GM21723 (cell line): ENCODE results near the gene EPX.
A peak's percentile ranks its signal among the peaks of the same experiment; 100 is the strongest.

Experiments
- ATAC-seq: cut with Tn5 transposase; IDR thresholded peaks from one replicate; pipeline ENCODE4 v1.9.1; 2021; ENCODE audit warnings: mild to moderate bottlenecking, moderate library complexity; ENCODE audit not compliant: unreplicated experiment

The EPX gene

DNA sequence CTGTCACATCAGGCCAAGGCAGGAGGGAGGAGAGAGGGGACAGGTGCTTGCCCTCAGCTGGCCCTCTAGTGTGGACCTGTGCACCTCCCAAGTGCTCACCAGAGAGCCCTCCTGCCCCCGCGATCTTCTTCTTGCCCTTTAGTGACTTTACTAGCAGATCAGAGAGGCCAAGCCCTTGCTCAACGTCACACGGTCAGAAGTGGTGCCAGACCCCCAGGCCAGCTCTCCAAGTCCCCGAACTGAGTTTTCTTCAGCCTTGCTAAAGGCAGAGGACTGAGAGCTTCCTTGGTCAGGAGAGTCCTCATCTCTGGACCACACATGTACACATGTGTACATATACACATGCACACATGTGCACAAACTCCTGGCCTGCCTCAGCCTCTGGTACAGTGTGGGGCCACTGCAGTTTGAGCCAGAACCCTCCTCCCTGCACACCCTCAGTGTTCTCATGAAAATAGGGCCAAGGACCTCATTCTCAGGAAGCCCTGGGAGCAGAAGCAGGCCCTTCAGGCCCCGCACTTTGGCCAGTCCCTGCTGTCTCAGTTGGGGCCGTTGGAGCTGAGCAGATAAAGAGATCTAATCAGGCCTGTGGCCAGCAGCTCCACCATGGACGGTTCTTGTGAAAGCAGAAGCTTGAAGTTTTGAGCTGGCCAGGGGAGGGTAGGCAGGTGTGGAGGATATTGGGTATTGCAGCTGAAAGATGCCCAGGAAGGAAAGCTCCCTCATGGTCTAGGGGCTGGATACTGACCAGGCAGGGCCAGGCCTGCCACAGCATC, 7.4 kb upstream of the EPX start:
- no peak for ATAC-seq

DNA sequence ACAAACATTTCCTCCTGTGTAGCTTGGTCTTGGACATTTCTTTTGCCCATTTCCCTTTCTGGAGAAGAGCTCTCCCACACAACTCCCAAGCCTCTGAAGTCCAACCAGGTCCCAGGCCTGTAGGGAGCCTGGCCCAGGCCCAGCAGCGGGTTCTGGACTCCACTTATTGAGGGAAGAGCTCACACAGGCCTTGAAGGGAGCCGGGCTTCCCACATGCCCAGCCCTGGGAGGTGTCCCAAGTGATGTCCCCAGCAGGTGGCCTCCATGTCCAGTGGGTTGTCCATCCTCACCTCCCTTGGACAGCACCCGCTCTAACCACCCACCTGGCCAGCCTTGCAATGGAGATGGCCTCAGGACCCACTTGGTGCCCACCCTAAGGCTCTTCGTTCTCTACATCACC, 5.9 kb upstream of the EPX start:
- ATAC-seq = no peak

DNA sequence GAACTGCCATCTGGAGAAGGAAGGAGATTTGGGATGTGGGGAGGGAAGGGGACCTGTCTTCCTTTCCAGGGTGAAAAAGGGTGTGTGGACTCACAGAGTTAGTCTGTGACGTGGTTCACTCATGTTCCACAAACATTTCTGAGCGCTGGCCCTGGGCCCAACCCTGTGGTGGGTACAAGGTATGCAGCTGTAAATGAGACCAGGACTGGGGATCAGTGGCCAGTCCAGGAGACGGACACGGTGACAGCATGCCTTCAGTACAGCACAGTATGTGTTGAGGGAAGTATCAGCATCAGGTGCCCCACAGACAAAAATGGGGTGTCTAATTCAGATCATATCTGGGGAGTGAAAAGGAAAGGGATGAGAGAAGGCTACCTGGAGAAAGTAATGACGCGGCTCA, 5.5 kb upstream of the EPX start:
- ATAC-seq = no peak

DNA sequence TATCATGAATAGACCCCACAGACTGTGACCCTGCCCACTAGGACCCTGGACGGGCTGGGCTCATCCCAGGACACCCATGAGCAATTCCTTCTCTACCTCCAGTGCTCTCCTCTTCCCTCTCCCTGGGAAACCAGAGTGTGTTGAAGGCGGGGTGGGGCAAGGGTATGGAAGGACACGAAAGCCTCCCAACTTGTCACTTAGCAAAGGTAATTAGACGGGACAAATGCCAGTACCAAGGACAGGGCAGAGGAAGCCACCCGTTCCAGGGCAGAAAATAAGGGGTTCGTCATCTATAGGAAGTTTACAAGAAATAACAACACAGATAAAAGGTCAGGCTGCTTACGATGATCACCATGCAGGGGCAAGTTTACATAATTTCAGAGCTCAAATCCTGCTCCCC, 4.9 kb upstream of the EPX start:
- ATAC-seq = no peak

DNA sequence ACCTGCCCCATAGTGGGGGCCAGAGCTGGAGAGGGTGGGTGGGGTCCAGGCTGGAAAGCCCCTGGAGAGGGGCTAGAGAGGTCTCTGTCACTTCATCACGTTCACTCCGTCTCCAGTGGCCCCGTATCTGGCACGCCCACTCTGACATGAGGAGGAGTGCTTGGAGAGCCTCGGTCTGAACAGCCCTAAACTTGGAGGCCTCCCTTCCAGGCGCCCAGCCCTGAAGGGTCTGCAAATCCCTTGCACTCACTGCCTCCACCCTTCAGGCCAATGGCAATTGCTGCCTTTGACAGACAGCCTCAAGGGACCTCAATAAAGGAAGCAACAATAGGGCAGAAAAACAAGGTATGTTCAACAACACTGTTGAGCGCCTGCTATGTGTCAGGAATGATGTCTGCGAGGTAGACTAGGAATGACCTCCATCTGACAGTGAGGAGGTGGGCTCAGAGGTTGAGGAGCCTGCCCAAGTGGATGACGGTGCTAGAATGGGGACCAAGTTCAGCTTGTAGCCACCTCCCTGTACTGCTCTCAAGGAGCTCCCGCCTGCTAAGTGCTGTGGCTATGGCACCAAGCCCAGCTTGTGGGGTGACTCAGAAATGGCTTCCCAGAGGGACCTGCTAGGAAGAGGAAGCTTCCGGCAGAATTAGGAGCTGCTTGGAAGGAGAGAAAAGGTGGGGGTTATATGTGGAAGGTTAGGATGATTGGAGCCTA, 2.9 kb upstream of the EPX start:
- ATAC-seq = no peak

DNA sequence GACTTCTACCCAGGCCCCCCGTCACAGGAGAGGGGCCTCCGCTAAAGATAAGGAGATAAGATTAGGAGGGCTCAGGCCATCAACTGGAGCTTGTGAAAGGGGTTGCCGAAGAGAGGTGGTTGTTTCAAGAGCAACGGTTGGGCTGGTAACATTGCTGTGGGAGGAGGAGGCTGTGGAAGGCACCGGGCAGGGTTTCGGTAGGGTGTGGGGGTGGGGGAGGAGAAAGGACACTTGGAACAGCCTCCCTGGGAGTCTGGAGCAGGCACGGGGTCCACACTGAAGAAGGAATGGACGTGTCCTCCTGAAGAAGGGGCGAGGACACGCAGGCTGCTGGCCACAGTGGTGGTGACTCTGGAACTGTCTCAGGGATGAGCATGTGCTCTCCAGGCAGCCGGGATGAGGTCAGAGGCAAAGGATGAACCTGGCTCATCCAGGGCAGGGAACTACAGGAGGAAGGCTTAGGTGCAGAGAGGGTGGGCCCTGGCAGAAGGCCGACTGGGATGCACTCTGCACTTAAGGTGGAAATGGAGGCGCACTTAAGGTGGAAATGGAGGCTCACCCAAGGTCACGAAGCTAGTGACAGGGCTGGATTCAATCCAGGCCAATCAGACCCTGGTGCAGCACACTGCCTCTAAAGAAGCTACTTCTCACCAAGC, 1.2 kb upstream of the EPX start:
- no peak for ATAC-seq

DNA sequence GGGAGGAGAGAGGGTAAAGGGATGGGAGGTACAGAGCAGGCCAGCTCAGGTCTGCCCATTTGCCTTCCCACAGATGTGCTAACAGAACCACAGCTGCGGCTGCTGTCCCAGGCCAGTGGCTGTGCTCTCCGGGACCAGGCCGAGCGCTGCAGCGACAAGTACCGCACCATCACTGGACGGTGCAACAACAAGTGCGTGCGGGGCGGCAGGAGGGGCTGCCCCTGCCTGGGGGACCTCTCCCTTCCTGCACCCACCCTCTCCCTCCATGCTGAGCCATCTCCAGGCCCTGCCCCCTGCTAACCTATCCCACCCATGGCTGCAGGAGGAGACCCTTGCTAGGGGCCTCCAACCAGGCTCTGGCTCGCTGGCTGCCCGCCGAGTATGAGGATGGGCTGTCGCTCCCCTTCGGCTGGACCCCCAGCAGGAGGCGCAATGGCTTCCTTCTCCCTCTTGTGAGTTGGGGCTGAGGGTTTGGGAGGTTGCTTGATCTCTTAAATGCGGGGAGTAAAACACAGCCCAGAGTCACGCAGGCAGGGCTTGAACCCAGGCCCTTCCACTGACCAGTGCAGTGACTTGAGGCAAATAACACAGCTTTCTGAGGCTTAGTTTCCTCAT, 1.2 kb downstream of the EPX start:
- ATAC-seq = no peak

DNA sequence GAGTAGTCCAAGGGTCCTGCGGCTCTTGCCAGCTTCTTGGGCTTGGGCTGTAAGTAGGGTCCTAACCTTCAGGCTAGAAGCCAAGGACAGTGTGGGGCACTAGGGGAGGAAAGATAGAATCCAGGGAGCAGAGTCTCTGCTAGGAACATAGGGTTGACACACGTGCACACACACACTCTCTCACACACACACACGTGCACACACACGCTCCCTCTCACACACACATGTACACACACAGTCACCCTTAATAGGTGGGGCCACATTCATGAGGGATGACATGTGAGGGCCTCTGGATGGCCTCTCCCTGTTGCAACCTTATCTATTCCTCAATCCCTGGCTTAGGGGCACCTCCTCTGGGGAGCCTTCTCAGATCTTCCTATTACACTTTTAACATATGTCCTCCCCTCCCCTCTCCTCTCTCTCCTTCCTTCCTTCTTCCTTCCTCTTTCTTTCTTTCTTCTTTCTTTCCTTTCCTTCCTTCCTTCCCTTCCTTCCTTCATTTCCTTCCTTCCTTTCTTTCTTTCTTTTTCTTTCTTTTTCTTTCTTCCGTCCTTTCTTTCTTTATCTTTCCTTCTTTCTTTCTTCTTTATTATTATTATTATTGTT, 3.1 kb downstream of the EPX start:
- ATAC-seq = no peak

DNA sequence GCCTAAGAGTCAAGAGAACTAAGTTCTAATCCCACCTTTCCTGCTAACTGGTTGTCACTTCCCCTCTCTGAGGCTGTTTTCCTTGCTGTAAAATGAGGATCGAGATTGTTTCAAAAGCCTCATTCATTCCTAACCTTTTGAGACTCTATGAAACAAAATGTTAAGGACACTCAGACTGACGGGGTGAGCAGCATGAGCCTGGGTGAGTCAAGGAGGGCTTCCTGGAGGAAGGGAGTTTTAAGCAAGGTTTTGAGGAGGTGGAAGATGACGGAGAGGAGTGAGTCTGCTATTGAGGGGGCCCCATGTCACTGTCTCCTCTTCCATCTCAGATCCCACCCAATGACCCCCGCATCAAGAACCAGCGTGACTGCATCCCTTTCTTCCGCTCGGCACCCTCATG, 4.1 kb downstream of the EPX start:
- no peak for ATAC-seq

DNA sequence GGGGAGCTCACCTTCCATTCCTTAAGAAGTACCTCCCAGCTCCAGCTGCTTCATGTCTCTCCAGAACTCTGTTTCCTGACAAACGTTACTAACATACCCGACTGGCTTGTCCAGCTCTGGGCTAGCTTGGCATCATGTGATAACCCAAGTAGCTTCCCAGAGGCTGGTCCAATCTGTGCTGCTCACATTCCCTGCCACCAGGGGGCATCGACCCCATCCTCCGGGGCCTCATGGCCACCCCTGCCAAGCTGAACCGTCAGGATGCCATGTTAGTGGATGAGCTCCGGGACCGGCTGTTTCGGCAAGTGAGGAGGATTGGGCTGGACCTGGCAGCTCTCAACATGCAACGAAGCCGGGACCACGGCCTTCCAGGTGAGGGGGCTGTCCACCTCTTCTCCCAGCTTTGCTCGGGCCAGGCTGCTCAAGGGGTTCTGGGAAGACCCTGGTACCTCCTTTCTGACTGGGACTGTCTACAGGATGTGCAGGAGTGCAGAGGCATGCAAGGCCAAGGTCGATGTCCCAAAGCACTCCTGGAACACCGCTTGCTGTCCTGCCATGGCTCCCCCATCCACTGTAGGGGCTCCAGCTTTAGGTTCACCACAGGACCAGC, 7.6 kb downstream of the EPX start:
- ATAC-seq = no peak

DNA sequence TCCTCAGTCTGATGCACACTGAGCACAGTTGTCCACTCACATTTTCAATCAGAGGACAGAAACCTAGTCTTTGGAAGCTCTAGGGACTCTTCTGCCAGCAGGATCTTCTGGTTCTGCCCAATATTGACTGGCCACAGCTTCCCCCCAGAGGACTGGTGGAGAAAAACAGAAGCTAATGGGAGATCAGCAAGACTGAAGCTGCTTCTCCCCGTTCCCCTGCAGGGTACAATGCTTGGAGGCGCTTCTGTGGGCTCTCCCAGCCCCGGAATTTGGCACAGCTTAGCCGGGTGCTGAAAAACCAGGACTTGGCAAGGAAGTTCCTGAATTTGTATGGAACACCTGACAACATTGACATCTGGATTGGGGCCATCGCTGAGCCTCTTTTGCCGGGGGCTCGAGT, 10.3 kb downstream of the EPX start:
- ATAC-seq = no peak

DNA sequence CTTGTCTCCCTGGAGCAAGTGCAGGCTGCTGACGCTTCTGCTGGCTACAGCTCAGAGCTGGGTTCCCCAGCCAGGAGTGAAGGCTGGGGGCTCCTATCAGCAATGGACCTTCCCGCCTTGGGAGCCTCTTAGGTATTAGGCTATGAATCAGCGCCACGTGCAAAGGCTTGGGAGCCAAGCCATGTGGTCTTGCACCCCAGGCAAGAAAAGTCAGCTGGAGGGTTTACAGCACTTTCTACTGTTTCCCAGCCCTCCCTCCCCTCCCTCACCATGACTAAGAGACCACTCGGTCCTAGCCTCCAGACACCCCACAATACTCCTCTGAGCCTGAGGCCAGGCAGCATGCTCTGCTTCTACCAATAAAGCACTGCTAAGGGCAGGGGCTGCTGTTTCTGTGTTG, 12.3 kb downstream of the EPX start:
- ATAC-seq = no peak

DNA sequence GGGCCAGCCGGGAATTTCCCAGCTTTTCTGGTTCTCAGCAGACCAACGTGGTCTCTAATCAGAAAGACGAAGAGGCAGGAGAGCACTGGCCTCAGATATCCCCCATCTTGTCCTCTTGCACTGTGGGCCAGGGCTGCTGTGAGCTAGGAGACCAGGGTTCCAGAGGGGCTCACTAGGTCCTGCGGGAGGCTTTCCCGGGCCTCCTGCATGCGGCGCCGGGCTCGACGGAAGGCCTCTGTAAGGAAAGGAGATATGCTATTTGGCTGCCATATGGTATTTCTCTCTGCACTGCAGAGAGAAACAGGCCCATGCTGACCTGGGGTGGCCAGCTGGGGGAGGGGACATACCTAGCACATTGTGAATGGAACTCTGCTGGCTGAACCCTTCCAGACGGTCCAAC, 13.4 kb downstream of the EPX start:
- no peak for ATAC-seq

DNA sequence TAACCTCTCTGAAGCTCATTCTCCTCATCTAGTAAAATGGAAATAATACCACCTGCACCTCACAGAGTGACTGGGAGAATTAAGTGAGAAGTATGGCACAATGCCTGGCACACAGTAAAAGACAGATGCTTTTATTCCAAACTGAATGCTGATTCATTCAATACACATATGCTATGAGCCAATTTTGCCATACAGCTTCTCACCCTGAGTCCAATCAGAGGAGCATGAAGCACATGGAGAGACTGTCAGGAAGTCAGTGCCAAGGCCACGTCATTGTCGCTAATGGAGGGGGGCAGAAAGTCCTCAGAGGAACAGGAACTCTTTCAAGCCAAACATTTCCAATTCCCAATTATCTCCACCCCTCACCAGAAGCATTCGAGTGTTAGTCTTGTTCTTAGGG, 14.9 kb downstream of the EPX start:
- ATAC-seq = no peak

DNA sequence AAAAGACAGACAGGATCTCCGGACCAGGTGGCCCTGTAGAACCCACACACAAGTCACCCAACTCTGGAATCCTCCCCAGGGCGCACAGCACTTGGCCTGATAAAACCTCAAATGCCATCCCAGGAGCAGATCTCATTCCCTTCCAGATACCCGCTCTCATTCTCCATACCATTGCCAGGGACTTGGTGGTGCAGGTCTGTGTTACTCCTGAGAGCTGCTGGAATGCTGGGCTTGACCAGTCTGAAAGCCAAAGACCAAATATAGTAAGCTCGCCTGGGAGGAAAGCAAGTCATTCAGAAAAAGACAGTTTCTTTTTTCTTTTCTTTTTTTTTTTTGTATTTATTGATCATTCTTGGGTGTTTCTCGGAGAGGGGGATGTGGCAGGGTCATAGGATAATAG, 15.8 kb downstream of the EPX start:
- no peak for ATAC-seq

DNA sequence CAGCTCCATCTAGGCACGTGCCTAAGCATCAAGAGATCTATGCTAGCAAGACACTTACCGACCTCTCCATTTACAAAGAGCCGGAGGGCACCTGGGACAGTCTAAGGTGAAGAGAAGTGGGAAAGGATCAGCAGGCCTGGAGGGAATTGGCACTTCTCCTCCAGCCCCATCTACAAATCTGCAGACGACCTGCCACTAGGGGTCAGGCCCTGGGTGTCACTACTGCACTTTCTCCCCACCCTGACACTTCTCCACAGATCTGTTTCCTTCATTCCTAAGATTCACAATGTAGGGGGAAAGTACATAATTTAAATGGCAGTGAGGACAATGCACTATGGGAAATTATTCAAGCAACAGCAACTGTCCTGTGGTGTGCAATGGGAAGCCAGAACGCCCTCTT, 18.4 kb downstream of the EPX start:
- no peak for ATAC-seq

DNA sequence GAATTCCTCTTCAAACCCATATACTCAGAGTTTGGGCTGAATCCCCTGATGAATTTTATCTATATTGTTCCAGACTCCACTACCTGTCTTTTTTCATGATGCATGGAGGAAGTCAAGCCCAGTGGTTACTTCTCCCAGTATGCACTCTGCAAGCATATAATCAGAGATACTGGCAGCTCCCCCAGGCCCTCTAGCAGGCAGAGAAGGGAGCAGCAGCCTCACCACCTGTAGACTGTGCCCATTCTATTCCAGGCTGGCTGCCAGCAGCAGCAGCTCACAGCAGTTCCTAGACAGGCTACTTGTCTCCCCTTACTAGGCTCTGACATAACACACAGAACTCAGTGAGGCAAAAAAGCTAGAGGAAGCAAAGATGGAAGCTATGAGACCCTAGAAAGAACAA, 23.2 kb downstream of the EPX start:
- no peak for ATAC-seq

DNA sequence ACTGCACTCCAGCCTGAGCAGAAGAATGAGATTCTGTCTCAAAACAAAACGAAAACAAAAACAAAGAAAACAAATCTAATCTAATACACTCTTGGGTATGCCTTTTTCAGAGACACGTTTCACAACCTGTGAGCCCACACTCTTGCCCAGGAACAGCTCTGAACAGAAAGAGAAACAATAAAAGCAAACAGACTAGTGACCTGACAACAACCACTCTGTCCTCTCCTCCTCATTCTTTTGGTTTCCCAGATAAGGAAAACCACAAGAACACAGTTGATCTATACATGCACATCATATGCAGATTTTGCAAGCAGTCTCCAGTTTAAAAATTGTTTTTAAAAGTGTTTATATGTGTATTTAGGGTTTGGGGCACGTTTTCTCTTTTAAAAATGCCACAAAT, 25.2 kb downstream of the EPX start:
- no peak for ATAC-seq

DNA sequence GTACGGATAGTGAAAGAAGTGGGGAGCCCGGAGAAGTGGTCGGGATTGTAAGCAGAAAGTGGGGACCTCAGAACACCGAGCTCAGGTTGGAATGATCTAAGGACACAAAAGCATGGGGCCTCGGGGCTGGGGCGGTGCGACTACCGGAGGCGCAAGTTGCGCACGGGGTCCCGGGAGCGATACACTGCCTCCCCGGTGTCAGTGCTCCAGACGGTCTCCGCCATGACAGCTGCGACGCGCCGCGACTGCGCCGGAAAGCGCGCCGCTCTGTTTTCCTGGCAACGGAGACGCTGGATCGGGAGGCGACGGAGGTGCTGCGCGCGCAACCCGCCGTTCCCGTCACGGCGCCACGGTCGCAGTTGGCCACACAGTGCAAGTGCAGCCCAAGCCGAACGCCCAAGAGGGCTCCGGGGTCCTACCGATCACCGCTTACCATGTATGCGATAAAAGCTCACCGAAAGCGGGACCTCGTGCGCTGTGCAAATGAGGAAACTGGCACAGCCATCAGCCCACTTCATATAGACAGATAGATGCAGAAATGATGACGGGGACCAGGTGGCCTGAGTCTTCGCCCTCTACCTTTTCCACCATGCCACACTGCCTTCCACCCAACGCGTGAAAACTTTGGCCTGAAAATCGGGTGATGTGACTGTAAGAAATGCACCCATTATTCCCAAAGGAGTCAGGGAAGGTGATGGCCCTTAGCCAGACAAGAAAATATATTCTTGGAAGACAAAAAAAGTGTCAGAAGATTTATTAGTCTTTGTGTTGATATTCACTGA, 26.7 kb downstream of the EPX start, which contains the start of gene MKS1:
TSS of gene MKS1 (minus strand) at position 249 of the 782 bp plus-strand sequence. CDS start at position 224, 25 bp downstream.
- ATAC-seq = peak; percentile 94

DNA sequence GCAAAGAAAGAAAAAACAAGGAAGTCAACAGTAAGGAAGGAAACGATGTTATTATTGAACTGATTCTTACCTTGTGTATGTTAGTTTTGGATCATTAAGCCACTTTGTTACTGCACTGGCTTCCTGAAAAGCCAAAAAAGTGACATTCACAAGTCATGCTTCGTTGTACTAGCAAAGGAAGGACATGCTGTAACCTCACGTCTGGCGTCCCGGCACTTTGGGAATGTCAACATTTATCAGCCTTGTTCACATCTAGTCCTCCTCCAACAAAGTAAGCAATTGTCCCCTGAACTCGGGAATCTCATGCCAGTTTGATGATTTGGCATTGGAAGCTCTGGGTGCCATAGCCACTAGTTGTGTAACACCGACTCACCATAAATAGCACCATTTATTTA, 27.3 kb downstream of the EPX start:
- ATAC-seq = no peak
